HEK293 (cell line): ENCODE results near the gene MRPL36.

Experiments used
- CTCF ChIA-PET: fragments of 350-600 bp; formaldehyde crosslinking; extraction: SDS; loops from one replicate; lab custom pipeline; 2021; ENCODE audit warnings: antibody characterized with exemption; lab: Yijun Ruan, JAX
- POLR2A ChIA-PET: fragments of 300-600 bp; formaldehyde crosslinking; extraction: SDS; loops from one replicate; lab custom pipeline; 2020; ENCODE audit warnings: antibody characterized with exemption, inconsistent platforms; lab: Yijun Ruan, JAX
- H3K27ac ChIP-seq: fragments of 200-500 bp; sonication (Bioruptor generic); 2 replicates; pipeline ENCODE4 v1.5.1; 2014; ENCODE audit warnings: low read depth, low read length, control low read depth, inconsistent platforms; ENCODE audit errors: extremely low read depth
- H3K36me3 ChIP-seq, 2 experiments: fragments of 200-500 bp in 1 of 2; sonication (Bioruptor generic) in 1 of 2; 1 replicate in 1 of 2; 2 replicates in 1 of 2; pipeline ENCODE4 v1.5.1; 2014 to 2017; ENCODE audit warnings: inconsistent platforms in 2 of 2, low read length in 2 of 2; ENCODE audit not compliant: control insufficient read depth in 2 of 2, insufficient read depth in 1 of 2
- H3K4me1 ChIP-seq: fragments of 200-500 bp; sonication (Bioruptor generic); 2 replicates; pipeline ENCODE4 v1.5.1; 2014; ENCODE audit warnings: mild to moderate bottlenecking, low read length, inconsistent platforms; ENCODE audit not compliant: control insufficient read depth, insufficient read depth
- H3K4me3 ChIP-seq: 2 replicates; pipeline ENCODE4 v1.5.1; 2011; ENCODE audit warnings: low read depth, mild to moderate bottlenecking, control low read depth, low read length, moderate library complexity
- H3K9me3 ChIP-seq: fragments of 200-500 bp; sonication (Bioruptor generic); 2 replicates; pipeline ENCODE4 v1.5.1; 2014; ENCODE audit warnings: low read depth, low read length, inconsistent platforms; ENCODE audit not compliant: control insufficient read depth, insufficient read depth
- KLF9 ChIP-seq: fragments of 450-650 bp; formaldehyde crosslinking; IDR thresholded peaks from 2 replicates; pipeline ENCODE4 v1.5.1; 2016; ENCODE audit warnings: missing biosample characterization, missing genetic modification characterization, low read depth
- PRDM1 ChIP-seq: fragments of 450-650 bp; formaldehyde crosslinking; IDR thresholded peaks from 2 replicates; pipeline ENCODE4; 2016; ENCODE audit warnings: missing biosample characterization, missing genetic modification characterization
- SCRT2 ChIP-seq: fragments of 450-650 bp; formaldehyde crosslinking; IDR thresholded peaks from 2 replicates; pipeline ENCODE4 v1.5.1; 2016; ENCODE audit warnings: missing biosample characterization, missing genetic modification characterization
- ZNF121 ChIP-seq: fragments of 450-650 bp; formaldehyde crosslinking; IDR thresholded peaks from 2 replicates; pipeline ENCODE4 v1.5.1; 2016; ENCODE audit warnings: missing biosample characterization, missing genetic modification characterization
- ZNF266 ChIP-seq: fragments of 450-650 bp; formaldehyde crosslinking; IDR thresholded peaks from 2 replicates; pipeline ENCODE4 v1.5.1; 2016; ENCODE audit warnings: missing biosample characterization, missing genetic modification characterization, low read depth
- ZNF521 ChIP-seq: fragments of 450-650 bp; formaldehyde crosslinking; IDR thresholded peaks from 2 replicates; pipeline ENCODE4 v1.5.1; 2017; ENCODE audit warnings: missing biosample characterization, mild to moderate bottlenecking, missing genetic modification characterization
- ZNF621 ChIP-seq: fragments of 450-650 bp; formaldehyde crosslinking; IDR thresholded peaks from 2 replicates; pipeline ENCODE4 v1.5.1; 2017; ENCODE audit warnings: missing biosample characterization, missing genetic modification characterization
- ZNF624 ChIP-seq: fragments of 450-650 bp; formaldehyde crosslinking; IDR thresholded peaks from 2 replicates; pipeline ENCODE4 v1.5.1; 2017; ENCODE audit warnings: missing biosample characterization, missing genetic modification characterization
- ZNF660 ChIP-seq: fragments of 450-650 bp; IDR thresholded peaks from 2 replicates; pipeline ENCODE4 v1.5.1; 2018; ENCODE audit warnings: missing biosample characterization, mild to moderate bottlenecking, missing genetic modification characterization
- ZNF777 ChIP-seq: fragments of 450-650 bp; formaldehyde crosslinking; IDR thresholded peaks from 2 replicates; pipeline ENCODE4 v1.5.1; 2017; ENCODE audit warnings: missing biosample characterization, missing genetic modification characterization, borderline replicate concordance
- ZNF837 ChIP-seq: fragments of 450-650 bp; formaldehyde crosslinking; IDR thresholded peaks from 2 replicates; pipeline ENCODE4 v1.5.1; 2016; ENCODE audit warnings: missing biosample characterization, missing genetic modification characterization
- TF ChIP-seq, protein P1 (sequence below): fragments of 450-650 bp; formaldehyde crosslinking; IDR thresholded peaks from 2 replicates; pipeline ENCODE4 v1.5.1; 2016; ENCODE audit warnings: missing biosample characterization, missing genetic modification characterization
- TF ChIP-seq, protein P2 (sequence below): fragments of 450-650 bp; formaldehyde crosslinking; IDR thresholded peaks from 2 replicates; pipeline ENCODE4 v1.5.1; 2016; ENCODE audit warnings: missing biosample characterization, missing genetic modification characterization

The MRPL36 gene

DNA sequence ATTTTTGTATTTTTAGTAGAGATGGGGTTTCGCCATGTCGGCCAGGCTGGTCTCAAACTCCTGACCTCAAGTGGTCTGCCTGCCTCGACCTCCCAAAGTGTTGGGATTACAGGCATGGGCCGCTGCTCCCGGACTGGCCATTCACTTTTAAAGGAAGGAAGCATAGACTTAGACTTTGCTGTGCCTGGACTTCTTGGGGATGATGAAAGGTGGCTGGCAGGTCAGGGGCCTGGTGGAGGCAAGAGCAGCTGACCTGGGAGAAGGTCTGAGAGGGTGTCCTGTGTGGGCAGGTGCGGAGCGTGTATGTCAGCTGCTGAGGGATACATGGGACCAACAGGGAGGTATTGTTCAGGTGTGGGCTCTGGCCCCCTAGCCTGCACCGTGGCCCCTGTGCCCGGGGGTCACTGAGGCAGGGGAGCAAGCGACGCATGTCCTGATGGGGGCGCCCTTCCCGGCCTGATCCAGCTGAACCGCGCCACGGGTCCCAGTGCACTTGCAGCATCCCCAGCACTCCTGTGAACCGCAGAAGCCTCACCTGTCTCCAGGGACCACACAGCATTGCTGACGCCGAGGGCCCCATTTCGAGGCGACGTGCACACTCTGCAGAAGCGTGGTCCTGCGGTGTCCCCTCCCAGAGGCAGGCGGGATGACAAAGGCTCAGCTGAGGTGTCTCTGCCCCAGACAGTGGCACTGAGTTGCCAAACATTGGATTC is 24.6 kb upstream of the MRPL36 start:
- ChIA-PET CTCF (interaction anchor here (1.1 kb wide), 1 partner anchor 185 kb away, joined by 3 read pairs; no protein-coding TSS in a partner anchor), POLR2A (no interaction called here)
- no peaks in the 10 kb centered on the region for H3K9me3 ChIP-seq
- no peaks in the 10 kb centered on the region for H3K4me1 ChIP-seq
- TF ChIP-seq ZNF624 (tag by site-specific recombination) (no peak), ZNF521 (tag by site-specific recombination) (no peak), KLF9 (tag by site-specific recombination) (no peak), PRDM1 (tag by site-specific recombination) (no peak)
- no peak overlapping the region for H3K4me3 ChIP-seq
- no peak overlapping the region for H3K27ac ChIP-seq
- H3K36me3 ChIP-seq = peaks cover 23 to 69% of the 10 kb centered on the region in 2 experiments

DNA sequence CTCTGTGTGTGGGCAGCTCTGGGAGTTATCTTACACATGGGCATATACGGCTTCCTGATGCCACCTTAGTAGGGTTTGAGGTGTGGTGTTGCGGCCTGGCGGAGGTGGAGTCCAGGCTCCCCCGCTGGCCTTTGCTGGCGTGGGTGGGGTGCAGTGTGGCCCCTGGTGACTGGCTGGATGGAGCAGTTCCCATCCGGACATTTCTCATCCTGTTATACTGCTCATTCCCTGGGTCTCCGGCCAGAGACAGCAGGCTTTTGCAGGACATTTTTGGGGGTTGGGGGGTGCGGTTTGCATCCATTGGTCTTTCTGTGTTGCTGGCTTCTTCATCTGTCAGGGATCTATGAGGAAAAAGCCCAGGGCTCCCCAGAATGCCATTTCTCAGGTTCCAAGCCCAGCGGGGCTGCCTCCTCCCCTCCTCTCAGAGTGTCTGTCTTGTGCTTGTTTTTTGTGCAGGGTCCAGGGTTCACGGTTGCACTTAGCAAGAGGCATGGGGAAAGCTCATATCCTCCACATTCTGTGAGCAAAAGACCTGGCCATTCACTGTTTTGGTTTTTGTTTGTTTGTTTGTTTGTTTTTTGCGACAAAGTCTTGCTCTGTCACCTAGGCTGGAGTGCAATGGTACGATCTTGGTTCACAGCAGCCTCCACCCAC is 23.9 kb upstream of the MRPL36 start:
- no peaks in the 10 kb centered on the region for H3K9me3 ChIP-seq
- no peak overlapping the region for H3K27ac ChIP-seq
- ChIA-PET CTCF (interaction anchor here (1.1 kb wide), 1 partner anchor 186 kb away, joined by 3 read pairs; no protein-coding TSS in a partner anchor), POLR2A (no interaction called here)
- TF ChIP-seq ZNF621 = no peak
- TF ChIP-seq ZNF660 (tag by site-specific recombination) = no peak
- no peak for TF ChIP-seq ZNF837 (tag by site-specific recombination)
- H3K4me1 ChIP-seq = no peaks in the 10 kb centered on the region
- H3K36me3 ChIP-seq = peaks cover 28 to 77% of the 10 kb centered on the region in 2 experiments
- H3K4me3 ChIP-seq = no peak overlapping the region

DNA sequence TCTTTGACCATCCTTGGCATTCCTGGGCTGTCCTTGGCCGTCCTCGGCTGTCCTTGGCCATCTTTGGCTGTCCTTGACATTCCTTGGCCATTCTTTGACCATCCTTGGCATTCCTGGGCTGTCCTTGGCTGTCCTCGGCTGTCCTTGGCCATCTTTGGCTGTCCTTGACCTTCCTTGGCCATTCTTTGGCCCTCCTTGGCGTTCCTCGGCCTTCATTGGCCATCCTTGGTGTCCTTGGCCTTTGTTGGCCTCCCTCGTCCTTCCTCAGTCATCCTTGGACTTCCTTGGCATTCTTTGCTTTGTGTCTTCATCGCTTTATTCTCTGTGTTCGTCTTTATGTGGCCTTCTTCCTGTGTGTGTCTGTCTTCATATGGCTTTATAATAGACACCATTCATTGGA is 22.2 kb upstream of the MRPL36 start:
- H3K4me3 ChIP-seq = no peak overlapping the region
- H3K27ac ChIP-seq = no peak overlapping the region
- H3K36me3 ChIP-seq = peaks cover 34 to 85% of the 10 kb centered on the region in 2 experiments
- H3K9me3 ChIP-seq = no peaks in the 10 kb centered on the region
- ChIA-PET POLR2A (no interaction called here), CTCF (no interaction called here)
- H3K4me1 ChIP-seq = no peaks in the 10 kb centered on the region
- TF ChIP-seq ZNF777 (tag by site-specific recombination) (no peak), ZNF266 (tag by site-specific recombination) (no peak)
- TF ChIP-seq, protein P1, sequence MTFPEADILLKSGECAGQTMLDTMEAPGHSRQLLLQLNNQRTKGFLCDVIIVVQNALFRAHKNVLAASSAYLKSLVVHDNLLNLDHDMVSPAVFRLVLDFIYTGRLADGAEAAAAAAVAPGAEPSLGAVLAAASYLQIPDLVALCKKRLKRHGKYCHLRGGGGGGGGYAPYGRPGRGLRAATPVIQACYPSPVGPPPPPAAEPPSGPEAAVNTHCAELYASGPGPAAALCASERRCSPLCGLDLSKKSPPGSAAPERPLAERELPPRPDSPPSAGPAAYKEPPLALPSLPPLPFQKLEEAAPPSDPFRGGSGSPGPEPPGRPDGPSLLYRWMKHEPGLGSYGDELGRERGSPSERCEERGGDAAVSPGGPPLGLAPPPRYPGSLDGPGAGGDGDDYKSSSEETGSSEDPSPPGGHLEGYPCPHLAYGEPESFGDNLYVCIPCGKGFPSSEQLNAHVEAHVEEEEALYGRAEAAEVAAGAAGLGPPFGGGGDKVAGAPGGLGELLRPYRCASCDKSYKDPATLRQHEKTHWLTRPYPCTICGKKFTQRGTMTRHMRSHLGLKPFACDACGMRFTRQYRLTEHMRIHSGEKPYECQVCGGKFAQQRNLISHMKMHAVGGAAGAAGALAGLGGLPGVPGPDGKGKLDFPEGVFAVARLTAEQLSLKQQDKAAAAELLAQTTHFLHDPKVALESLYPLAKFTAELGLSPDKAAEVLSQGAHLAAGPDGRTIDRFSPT (tag by site-specific recombination) = no peak
- TF ChIP-seq, all 188 proteins: peak for 0

DNA sequence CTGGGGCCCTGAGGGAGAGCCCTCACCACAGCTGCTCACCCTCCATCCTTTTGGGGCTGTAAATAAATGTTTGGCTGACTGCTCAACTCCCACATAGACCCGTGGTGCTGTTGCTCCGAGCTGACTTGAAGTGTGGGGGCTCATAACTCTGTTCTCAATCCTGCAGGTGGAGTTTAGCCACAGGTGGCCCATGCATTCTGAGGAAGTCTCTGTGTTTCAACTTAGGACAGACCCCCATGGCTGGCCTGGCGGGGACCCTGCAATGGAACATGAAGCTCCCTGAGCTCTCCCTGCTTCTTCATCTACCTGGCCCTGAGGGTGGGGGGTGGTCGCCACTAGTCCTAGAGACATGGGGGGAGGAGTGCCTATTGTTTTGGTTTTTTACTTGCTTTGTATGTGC is 21.3 kb upstream of the MRPL36 start:
- Histone ChIP-seq H3K9me3 (no peaks in the 10 kb centered on the region), H3K36me3 (peaks cover 34 to 86% of the 10 kb centered on the region in 2 experiments), H3K4me3 (no peak overlapping the region), H3K4me1 (no peaks in the 10 kb centered on the region), H3K27ac (no peak overlapping the region)
- TF ChIP-seq, protein P2, sequence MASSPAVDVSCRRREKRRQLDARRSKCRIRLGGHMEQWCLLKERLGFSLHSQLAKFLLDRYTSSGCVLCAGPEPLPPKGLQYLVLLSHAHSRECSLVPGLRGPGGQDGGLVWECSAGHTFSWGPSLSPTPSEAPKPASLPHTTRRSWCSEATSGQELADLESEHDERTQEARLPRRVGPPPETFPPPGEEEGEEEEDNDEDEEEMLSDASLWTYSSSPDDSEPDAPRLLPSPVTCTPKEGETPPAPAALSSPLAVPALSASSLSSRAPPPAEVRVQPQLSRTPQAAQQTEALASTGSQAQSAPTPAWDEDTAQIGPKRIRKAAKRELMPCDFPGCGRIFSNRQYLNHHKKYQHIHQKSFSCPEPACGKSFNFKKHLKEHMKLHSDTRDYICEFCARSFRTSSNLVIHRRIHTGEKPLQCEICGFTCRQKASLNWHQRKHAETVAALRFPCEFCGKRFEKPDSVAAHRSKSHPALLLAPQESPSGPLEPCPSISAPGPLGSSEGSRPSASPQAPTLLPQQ (tag by site-specific recombination) = no peak
- TF ChIP-seq ZNF660 (tag by site-specific recombination) (no peak), ZNF121 (tag by site-specific recombination) (no peak), SCRT2 (tag by site-specific recombination) (peak; percentile 49; the same call in 1 of the 2 replicates)
- CTCF ChIA-PET = no interaction called here
- POLR2A ChIA-PET = no interaction called here
